Measurements from ENCODE around the gene PLK2. TPM values are rescaled to one million over a fixed set of nuclear protein-coding genes. Genes with fewer than 3 reads are reported as not detected.

PLK2 gene
- total RNA-seq, 3 donors from 2014 or later: 29.0 to 384 (median 177) TPM

- no peaks in the 10 kb centered on the region for H3K9me3 ChIP-seq
- H3K27me3 ChIP-seq: no peaks in the 10 kb centered on the region
- peak overlapping the region; percentile 83 to 93 (median 90) for H3K4me3 ChIP-seq
- H3K27ac ChIP-seq: peak overlapping the region; percentile 67 to 99
- peaks cover 4 to 8% of the 10 kb centered on the region in 2 donors for H3K4me1 ChIP-seq
- H3K36me3 ChIP-seq: peaks cover 9% of the 10 kb centered on the region
- DNase-seq (ENCODE audit: low spot score in 2 of 2): no peak
- TF ChIP-seq CTCF (IDR thresholded peaks at IDR 0.05) (no peak), POLR2A (IDR thresholded peaks at IDR 0.05) (no peak), POLR2AphosphoS5 (IDR thresholded peaks at IDR 0.05) (no peak)
- intact Hi-C loops (cut with DNase I; ENCODE audit: low total_unique reads): no loop called here
Observed at GRCh38 chr5:58458743-58459145, 1.1 kb downstream of the PLK2 start.

- DNase-seq (ENCODE audit: low spot score in 2 of 2): no peak
- H3K27ac ChIP-seq: peak overlapping the region; percentile 67 to 99
- intact Hi-C loops (cut with DNase I; ENCODE audit: low total_unique reads): no loop called here
- no peaks in the 10 kb centered on the region for H3K27me3 ChIP-seq
- H3K36me3 ChIP-seq: peaks cover 9% of the 10 kb centered on the region
- H3K4me3 ChIP-seq: peak overlapping the region; percentile 83 to 93 (median 90)
- H3K4me1 ChIP-seq: peaks cover 4 to 8% of the 10 kb centered on the region in 2 donors
- H3K9me3 ChIP-seq: no peaks in the 10 kb centered on the region
- no peak for TF ChIP-seq POLR2AphosphoS5 (IDR thresholded peaks at IDR 0.05)
- no peak for TF ChIP-seq CTCF (IDR thresholded peaks at IDR 0.05)
- no peak for TF ChIP-seq POLR2A (IDR thresholded peaks at IDR 0.05)
Observed at GRCh38 chr5:58458141-58458742, 1.6 kb downstream of the PLK2 start.

DNA sequence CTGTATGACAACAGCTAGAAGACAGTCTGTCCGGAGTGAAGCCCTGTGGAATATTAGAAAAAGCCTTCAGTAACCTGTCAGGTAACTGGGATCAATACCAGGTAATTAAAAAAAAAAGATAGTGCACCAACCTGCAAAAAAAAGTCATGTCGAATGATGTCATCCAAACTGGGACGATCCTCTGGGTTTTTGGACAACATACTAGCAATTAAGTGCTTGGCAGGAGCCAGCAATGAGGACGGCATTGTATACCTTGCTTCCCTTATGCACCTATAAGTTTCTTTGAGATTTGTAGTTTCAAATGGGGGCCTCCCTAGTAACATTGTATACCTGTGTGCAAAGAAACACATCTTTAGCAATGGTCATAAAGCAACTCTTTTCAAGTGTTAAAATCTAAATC is 2.8 kb downstream of the PLK2 start:
- intact Hi-C loops (cut with DNase I; ENCODE audit: low total_unique reads): no loop called here
- Histone ChIP-seq H3K27ac (peak overlapping the region; percentile 75 to 99), H3K4me3 (peak overlapping the region; percentile 83 to 93 (median 90))

GRCh38 chr5:58456486-58456885 is 3.4 kb downstream of the PLK2 start:
- H3K4me3 ChIP-seq: peak overlapping the region; percentile 83 to 93 (median 90)
- DNase-seq (ENCODE audit: low spot score in 2 of 2): no peak
- no peaks in the 10 kb centered on the region for H3K9me3 ChIP-seq
- peaks cover 4 to 8% of the 10 kb centered on the region in 2 donors for H3K4me1 ChIP-seq
- TF ChIP-seq POLR2AphosphoS5 (IDR thresholded peaks at IDR 0.05) (no peak), CTCF (IDR thresholded peaks at IDR 0.05) (no peak), POLR2A (IDR thresholded peaks at IDR 0.05) (no peak)
- H3K27me3 ChIP-seq: no peaks in the 10 kb centered on the region
- H3K36me3 ChIP-seq: peaks cover 9% of the 10 kb centered on the region
- H3K27ac ChIP-seq: peak overlapping the region; percentile 75 to 99
- intact Hi-C loops (cut with DNase I; ENCODE audit: low total_unique reads): no loop called here

More for the DNA sequence above, 2.8 kb downstream of the PLK2 start:
- no peaks in the 10 kb centered on the region for H3K27me3 ChIP-seq
- H3K4me1 ChIP-seq: peaks cover 4 to 8% of the 10 kb centered on the region in 2 donors
- TF ChIP-seq CTCF (IDR thresholded peaks at IDR 0.05) (no peak), POLR2AphosphoS5 (IDR thresholded peaks at IDR 0.05) (no peak), POLR2A (IDR thresholded peaks at IDR 0.05) (no peak)
- H3K36me3 ChIP-seq: peaks cover 9% of the 10 kb centered on the region
- DNase-seq (ENCODE audit: low spot score in 2 of 2): no peak
- no peaks in the 10 kb centered on the region for H3K9me3 ChIP-seq

DNA sequence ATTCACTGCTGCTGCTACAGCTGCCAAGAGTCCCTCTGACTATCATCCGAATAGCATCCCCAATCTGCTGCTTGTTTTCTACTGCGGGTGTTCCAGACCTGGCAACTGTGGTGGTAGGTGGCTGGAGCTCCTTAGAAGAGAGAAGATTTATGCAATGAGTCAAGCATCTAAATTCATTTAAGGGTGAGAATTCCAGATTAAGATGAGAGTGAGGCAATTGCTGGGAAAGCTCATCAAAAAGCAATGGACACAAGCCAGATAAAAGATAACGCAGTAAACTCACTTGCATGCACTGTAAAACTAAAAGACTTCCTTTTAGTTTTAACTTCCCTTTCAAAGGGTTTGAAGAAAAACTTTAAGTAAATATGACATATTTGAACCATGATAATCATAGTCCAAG is 3.9 kb downstream of the PLK2 start:
- no peak for TF ChIP-seq POLR2A (IDR thresholded peaks at IDR 0.05)
- no peak for TF ChIP-seq CTCF (IDR thresholded peaks at IDR 0.05)
- no peak for TF ChIP-seq POLR2AphosphoS5 (IDR thresholded peaks at IDR 0.05)
- Histone ChIP-seq H3K27me3 (no peaks in the 10 kb centered on the region), H3K27ac (peak overlapping the region; percentile 75 to 99), H3K9me3 (no peaks in the 10 kb centered on the region), H3K36me3 (peaks cover 9% of the 10 kb centered on the region), H3K4me3 (peak overlapping the region; percentile 1 to 93 (median 90)), H3K4me1 (peaks cover 4 to 8% of the 10 kb centered on the region in 2 donors)
- intact Hi-C loops (cut with DNase I; ENCODE audit: low total_unique reads): no loop called here
- no peak for DNase-seq (ENCODE audit: low spot score in 2 of 2)
